GM12878 (cell line): Measurements from ENCODE around the gene TP53I11. TPM values are rescaled to one million over a fixed set of nuclear protein-coding genes. Genes with fewer than 3 reads are reported as not detected.

Source experiments
- CREB1 ChIP-seq: IDR thresholded peaks from 2 replicates; pipeline ENCODE4 v1.6.1; 2012; ENCODE audit warnings: low read depth, mild to moderate bottlenecking, inconsistent platforms
- FOXK2 ChIP-seq: fragments of 450-650 bp; IDR thresholded peaks from 2 replicates; pipeline ENCODE4 v1.6.1; 2017; ENCODE audit warnings: mild to moderate bottlenecking, moderate library complexity
- HDAC6 ChIP-seq: fragments of 200-600 bp; sonication (generic); IDR thresholded peaks from one replicate; pipeline ENCODE4 v1.8.0; 2017; ENCODE audit warnings: antibody characterized with exemption; ENCODE audit not compliant: unreplicated experiment
- NFXL1 ChIP-seq: fragments of 450-650 bp; IDR thresholded peaks from 2 replicates; pipeline ENCODE4 v1.6.1; 2017; ENCODE audit warnings: antibody characterized with exemption, mild to moderate bottlenecking, borderline replicate concordance
- RAD21 ChIP-seq: IDR thresholded peaks from 2 replicates; pipeline ENCODE4 v1.6.1; 2011; ENCODE audit warnings: mild to moderate bottlenecking, low read depth, low read length, moderate library complexity; ENCODE audit not compliant: insufficient read depth
- RAD51 ChIP-seq: fragments of 450-650 bp; IDR thresholded peaks from 2 replicates; pipeline ENCODE4 v1.6.1; 2016; ENCODE audit warnings: moderate library complexity, mild to moderate bottlenecking, inconsistent platforms
- SKIL ChIP-seq: fragments of 450-650 bp; IDR thresholded peaks from 2 replicates; pipeline ENCODE4 v1.6.1; 2017; ENCODE audit warnings: mild to moderate bottlenecking, low read depth, inconsistent platforms; ENCODE audit not compliant: poor library complexity, severe bottlenecking
- ZBTB33 ChIP-seq: fragments of 450-650 bp; IDR thresholded peaks from 2 replicates; pipeline ENCODE4 v1.6.1; 2017; ENCODE audit warnings: mild to moderate bottlenecking
- ZNF207 ChIP-seq: fragments of 450-650 bp; IDR thresholded peaks from 2 replicates; pipeline ENCODE4 v1.6.1; 2014; ENCODE audit warnings: antibody characterized with exemption, mild to moderate bottlenecking, borderline replicate concordance
- polyA plus RNA-seq, 11 experiments: library from polyadenylated mRNA; depleted of rRNA in 4 of 11; unstranded in 6 of 11; stranded (reverse) in 5 of 11; fragments of >200 nt; fragmentation: Nextera tagmentation in 4 of 11; fragmentation: Illumina TruSeq in 1 of 11; extraction: Ambion mirVana in 4 of 11; extraction: Trizol in 1 of 11; gene quantifications; 1 replicate in 1 of 11; 2 replicates in 10 of 11; pipeline versions ENCODE4 v1.2.1 to v1.2.3, GENCODE V29; 2011 to 2016; ENCODE audit warnings: inconsistent platforms in 2 of 11, missing spikeins in 2 of 11, low read depth in 1 of 11
- total RNA-seq, 4 experiments: library from RNA; depleted of rRNA in 3 of 4; stranded (reverse); fragments of >200 nt in 3 of 4; fragmentation: Illumina TruSeq in 1 of 4; extraction: Trizol in 1 of 4; gene quantifications; 2 replicates each; pipeline versions ENCODE4 v1.2.1 to v1.2.3, GENCODE V29; 2013 to 2021

TP53I11 gene
- total and polyA plus RNA-seq, 10 of the 15 experiments (the other 5 are each of a cell fraction or from before 2014, with no cell fraction given) = 0.03 to 0.28 (median 0.17) TPM; not detected in 3

- TF ChIP-seq RAD51 = no peak
- TF ChIP-seq FOXK2 = no peak
- no peak for TF ChIP-seq HDAC6
- no peak for TF ChIP-seq ZNF207
- no peak for TF ChIP-seq CREB1
- no peak for TF ChIP-seq RAD21
- no peak for TF ChIP-seq SKIL
- TF ChIP-seq NFXL1 = no peak
- TF ChIP-seq ZBTB33 = no peak
Measured at GRCh38 chr11:44979543-44980399, 29.1 kb upstream of the TP53I11 start (continued).
